Breast epithelium (tissue), 3 donors: Measurements from ENCODE around the gene SPG7.

Experiments
- POLR2A ChIP-seq: fragments of 450-650 bp; IDR thresholded peaks from one replicate; pipeline ENCODE4 v1.6.1; 2016; ENCODE audit warnings: antibody characterized with exemption, mild to moderate bottlenecking, moderate library complexity
- POLR2AphosphoS5 ChIP-seq, 3 donors: sonication (generic); formaldehyde crosslinking; IDR thresholded peaks; one replicate each; pipeline ENCODE4 v1.6.1; 2017; ENCODE audit warnings: antibody characterized with exemption in 3 of 3
- TF ChIP-seq, protein P1 (sequence below), 3 donors: fragments of 450-650 bp; IDR thresholded peaks; one replicate each; pipeline ENCODE4 v1.5.1; 2016 to 2017; ENCODE audit warnings: antibody characterized with exemption in 3 of 3, mild to moderate bottlenecking in 3 of 3, moderate library complexity in 3 of 3

DNA sequence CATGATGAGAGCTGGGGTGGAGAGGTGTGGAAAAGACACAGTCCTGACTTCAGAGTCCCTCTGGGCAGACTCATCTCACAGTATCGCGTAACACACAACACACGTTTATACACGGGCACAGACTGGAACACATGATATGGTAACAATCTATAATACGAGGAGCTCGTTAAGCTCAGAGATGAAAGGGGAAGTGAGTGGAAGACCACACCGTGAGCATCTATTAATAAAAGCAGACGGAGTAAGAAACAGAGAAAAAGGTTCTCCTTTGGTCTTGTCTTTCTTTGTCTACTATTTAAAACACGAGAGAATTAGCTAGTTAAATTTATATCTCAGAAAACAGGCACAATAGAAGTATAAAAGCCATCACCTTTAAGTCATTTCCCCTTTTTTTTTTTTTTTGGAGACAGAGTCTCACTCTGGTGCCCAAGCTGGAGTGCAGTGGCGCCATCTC lies 31.4 kb upstream of the SPG7 start:
- TF ChIP-seq POLR2A (no peak), POLR2AphosphoS5 (IDR thresholded peaks at IDR 0.05) (no peak)
- TF ChIP-seq, protein P1, sequence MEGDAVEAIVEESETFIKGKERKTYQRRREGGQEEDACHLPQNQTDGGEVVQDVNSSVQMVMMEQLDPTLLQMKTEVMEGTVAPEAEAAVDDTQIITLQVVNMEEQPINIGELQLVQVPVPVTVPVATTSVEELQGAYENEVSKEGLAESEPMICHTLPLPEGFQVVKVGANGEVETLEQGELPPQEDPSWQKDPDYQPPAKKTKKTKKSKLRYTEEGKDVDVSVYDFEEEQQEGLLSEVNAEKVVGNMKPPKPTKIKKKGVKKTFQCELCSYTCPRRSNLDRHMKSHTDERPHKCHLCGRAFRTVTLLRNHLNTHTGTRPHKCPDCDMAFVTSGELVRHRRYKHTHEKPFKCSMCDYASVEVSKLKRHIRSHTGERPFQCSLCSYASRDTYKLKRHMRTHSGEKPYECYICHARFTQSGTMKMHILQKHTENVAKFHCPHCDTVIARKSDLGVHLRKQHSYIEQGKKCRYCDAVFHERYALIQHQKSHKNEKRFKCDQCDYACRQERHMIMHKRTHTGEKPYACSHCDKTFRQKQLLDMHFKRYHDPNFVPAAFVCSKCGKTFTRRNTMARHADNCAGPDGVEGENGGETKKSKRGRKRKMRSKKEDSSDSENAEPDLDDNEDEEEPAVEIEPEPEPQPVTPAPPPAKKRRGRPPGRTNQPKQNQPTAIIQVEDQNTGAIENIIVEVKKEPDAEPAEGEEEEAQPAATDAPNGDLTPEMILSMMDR (IDR thresholded peaks at IDR 0.05): no peak
